ENCODE results near the gene DAB2IP. TPM values are rescaled to one million over a fixed set of nuclear protein-coding genes. Genes with fewer than 3 reads are reported as not detected.

Gene DAB2IP
- polyA plus RNA-seq, 1 donor (not counting 4 experiments of a cell fraction or from before 2014, with no cell fraction given): 28.6 TPM

DNA sequence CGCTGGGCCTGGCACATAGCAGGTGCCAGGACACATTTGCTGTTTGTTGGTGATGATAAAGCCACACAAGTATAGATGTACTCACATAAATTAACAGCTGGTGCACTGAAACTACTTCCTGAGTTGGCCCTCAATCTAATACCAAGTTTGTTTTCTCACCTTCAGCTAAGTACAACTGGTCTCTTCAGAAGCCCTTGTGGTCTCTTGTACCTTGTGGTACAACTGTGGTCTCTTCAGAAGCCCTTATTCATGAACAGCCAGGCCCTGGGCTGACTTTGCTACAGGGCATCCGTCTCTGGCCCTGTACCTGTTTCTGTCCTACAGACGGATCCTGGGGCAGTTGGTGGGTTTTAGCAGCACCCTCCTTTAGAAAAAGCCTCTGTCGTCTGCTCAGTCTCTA is 81.5 kb downstream of the DAB2IP start:
- H3K27me3 ChIP-seq (ENCODE audit: control insufficient read depth, extremely low read depth, insufficient read depth, low read length): no peaks in the 10 kb centered on the region
- dilution Hi-C loops (cut with MboI; ENCODE audit: extremely low pct_ligation_motif_present, low sequenced_read_pairs): no loop called here
- peaks cover 11% of the 10 kb centered on the region for H4K20me1 ChIP-seq (ENCODE audit: control insufficient read depth, extremely low read depth, insufficient read depth, low read length)
- no peaks in the 10 kb centered on the region for H3K9me3 ChIP-seq (ENCODE audit: control insufficient read depth, low read depth, low read length)
- H3K9ac ChIP-seq (ENCODE audit: control insufficient read depth, extremely low read depth, insufficient read depth, low read length): no peak overlapping the region
- peaks cover 35% of the 10 kb centered on the region for H3K4me1 ChIP-seq (ENCODE audit: control insufficient read depth, extremely low read depth, insufficient read depth, low read length)
- FAIRE-seq (no peak), DNase-seq (ENCODE audit: low read depth, low spot score) (no peak)
- peaks cover 7% of the 10 kb centered on the region for H3K9me1 ChIP-seq (ENCODE audit: control insufficient read depth, extremely low read depth, insufficient read depth, low read length)
- no peak overlapping the region for H3K4me3 ChIP-seq (ENCODE audit: control insufficient read depth in 2 of 3, extremely low read depth in 1 of 3, insufficient read depth in 2 of 3, low read depth in 1 of 3, low read length in 3 of 3)
- TF ChIP-seq EZH2 (IDR thresholded peaks at IDR 0.05; ENCODE audit: low read length) (no peak), CTCF (optimal IDR thresholded peaks at IDR 0.05 in 1 of 3, IDR thresholded peaks at IDR 0.05 in 1 of 3, conservative IDR thresholded peaks at IDR 0.05 in 1 of 3; ENCODE audit: extremely low read depth in 1 of 3, insufficient read depth in 2 of 3, low read length in 3 of 3) (no peak)
- no peak overlapping the region for H3K4me2 ChIP-seq (ENCODE audit: control insufficient read depth, extremely low read depth, insufficient read depth, low read depth, low read length)
- H3K36me3 ChIP-seq (ENCODE audit: control insufficient read depth in 2 of 2, extremely low read depth in 1 of 2, insufficient read depth in 2 of 2, low read length in 2 of 2): peaks cover 0 to 6% of the 10 kb centered on the region in 2 experiments
- no peak overlapping the region for H2AFZ ChIP-seq (ENCODE audit: control insufficient read depth, low read length)
- H3K79me2 ChIP-seq (ENCODE audit: control insufficient read depth, insufficient read depth, low read length): peaks cover 77% of the 10 kb centered on the region
- H3K27ac ChIP-seq (ENCODE audit: control insufficient read depth, insufficient read depth, low read length): no peak overlapping the region

GRCh38 chr9:121734465-121734864 is 83.0 kb downstream of the DAB2IP start:
- DNase-seq (ENCODE audit: low read depth, low spot score) (no peak), FAIRE-seq (no peak)
- H3K79me2 ChIP-seq (ENCODE audit: control insufficient read depth, insufficient read depth, low read length): peaks cover 79% of the 10 kb centered on the region
- H3K9me1 ChIP-seq (ENCODE audit: control insufficient read depth, extremely low read depth, insufficient read depth, low read length): peaks cover 7% of the 10 kb centered on the region
- no peak overlapping the region for H3K9ac ChIP-seq (ENCODE audit: control insufficient read depth, extremely low read depth, insufficient read depth, low read length)
- no peak for TF ChIP-seq EZH2 (IDR thresholded peaks at IDR 0.05; ENCODE audit: low read length)
- no peak for TF ChIP-seq CTCF (optimal IDR thresholded peaks at IDR 0.05 in 1 of 3, IDR thresholded peaks at IDR 0.05 in 1 of 3, conservative IDR thresholded peaks at IDR 0.05 in 1 of 3; ENCODE audit: extremely low read depth in 1 of 3, insufficient read depth in 2 of 3, low read length in 3 of 3)
- dilution Hi-C loops (cut with MboI; ENCODE audit: extremely low pct_ligation_motif_present, low sequenced_read_pairs): no loop called here
- H3K4me1 ChIP-seq (ENCODE audit: control insufficient read depth, extremely low read depth, insufficient read depth, low read length): peaks cover 37% of the 10 kb centered on the region
- no peaks in the 10 kb centered on the region for H3K9me3 ChIP-seq (ENCODE audit: control insufficient read depth, low read depth, low read length)
- H3K27ac ChIP-seq (ENCODE audit: control insufficient read depth, insufficient read depth, low read length): no peak overlapping the region
- no peaks in the 10 kb centered on the region for H3K27me3 ChIP-seq (ENCODE audit: control insufficient read depth, extremely low read depth, insufficient read depth, low read length)
- H2AFZ ChIP-seq (ENCODE audit: control insufficient read depth, low read length): no peak overlapping the region
- H3K36me3 ChIP-seq (ENCODE audit: control insufficient read depth in 2 of 2, extremely low read depth in 1 of 2, insufficient read depth in 2 of 2, low read length in 2 of 2): peaks cover 0 to 3% of the 10 kb centered on the region in 2 experiments
- no peak overlapping the region for H3K4me2 ChIP-seq (ENCODE audit: control insufficient read depth, extremely low read depth, insufficient read depth, low read depth, low read length)
- H4K20me1 ChIP-seq (ENCODE audit: control insufficient read depth, extremely low read depth, insufficient read depth, low read length): peaks cover 13% of the 10 kb centered on the region
- no peak overlapping the region for H3K4me3 ChIP-seq (ENCODE audit: control insufficient read depth in 2 of 3, extremely low read depth in 1 of 3, insufficient read depth in 2 of 3, low read depth in 1 of 3, low read length in 3 of 3)
